Fibroblast of skin of scalp (primary cell): Measurements from ENCODE around the gene SMARCD1. TPM values are rescaled to one million over a fixed set of nuclear protein-coding genes. Genes with fewer than 3 reads are reported as not detected.
A peak's percentile ranks its signal among the peaks of the same experiment; 100 is the strongest.

ENCODE experiments used
- DNase-seq: peaks from one replicate; pipeline ENCODE4 v3.0.0-alpha.2; 2013
- polyA plus RNA-seq, 2 experiments: library from polyadenylated mRNA; unstranded; fragments of 120-200 nt; gene quantifications; one replicate each; pipeline ENCODE4 v1.2.1, GENCODE V29; 2013; ENCODE audit not compliant: insufficient read length in 2 of 2

Gene SMARCD1
- 66.4 TPM for polyA plus RNA-seq (2013, experiment 1 of 2; ENCODE audit: insufficient read length)
- 64.9 TPM for polyA plus RNA-seq (2013, experiment 2 of 2; ENCODE audit: insufficient read length)

GRCh38 chr12:50084775-50085614, at the start of gene SMARCD1:
Gene SMARCD1, plus strand, starts transcription at chr12:50085342. Its CDS starts 28 bp downstream, at chr12:50085370.
- peak; percentile 95 for DNase-seq

- DNase-seq, result no peak
Observed at GRCh38 chr12:50038336-50038735, 46.8 kb upstream of the SMARCD1 start.

- DNase-seq, result peak; percentile 76
Observed at GRCh38 chr12:50039151-50039835, 45.8 kb upstream of the SMARCD1 start.

GRCh38 chr12:50040657-50041056, 44.5 kb upstream of the SMARCD1 start:
- DNase-seq, result no peak

- DNase-seq, result no peak
Observed at GRCh38 chr12:50041062-50041860, 43.9 kb upstream of the SMARCD1 start.

GRCh38 chr12:50041962-50042361, 43.2 kb upstream of the SMARCD1 start:
- no peak for DNase-seq

GRCh38 chr12:50042693-50043092, 42.4 kb upstream of the SMARCD1 start:
- DNase-seq, result no peak

- DNase-seq, result no peak
Observed at GRCh38 chr12:50043308-50043707, 41.8 kb upstream of the SMARCD1 start.

- DNase-seq, result no peak
Observed at GRCh38 chr12:50043854-50044253, 41.3 kb upstream of the SMARCD1 start.

- DNase-seq, result no peak
Observed at GRCh38 chr12:50047693-50048250, 37.4 kb upstream of the SMARCD1 start.

- DNase-seq, result no peak
Observed at GRCh38 chr12:50049254-50050118, 35.7 kb upstream of the SMARCD1 start.

GRCh38 chr12:50050119-50050385, 35.1 kb upstream of the SMARCD1 start:
- no peak for DNase-seq

GRCh38 chr12:50050410-50051098, 34.6 kb upstream of the SMARCD1 start:
- peak; percentile 67 for DNase-seq

GRCh38 chr12:50051101-50051806, 33.9 kb upstream of the SMARCD1 start:
- no peak for DNase-seq

- DNase-seq, result no peak
Observed at GRCh38 chr12:50052544-50052943, 32.6 kb upstream of the SMARCD1 start.

GRCh38 chr12:50052964-50053363, 32.2 kb upstream of the SMARCD1 start:
- no peak for DNase-seq

GRCh38 chr12:50053583-50053982, 31.6 kb upstream of the SMARCD1 start:
- no peak for DNase-seq

GRCh38 chr12:50055831-50056638, 29.1 kb upstream of the SMARCD1 start:
- peak; percentile 36 for DNase-seq

- no peak for DNase-seq
Observed at GRCh38 chr12:50056639-50056976, 28.5 kb upstream of the SMARCD1 start.
